ENCODE data around the gene PEAK1. TPM values are rescaled to one million over a fixed set of nuclear protein-coding genes. Genes with fewer than 3 reads are reported as not detected.

The PEAK1 gene
- total RNA-seq, 1 experiment from 2014 or later: 21.2 TPM

GRCh38 chr15:77225646-77226045, 194.3 kb downstream of the PEAK1 start:
- no CpG with 5 or more reads among the region's 4 CpGs for WGBS (ENCODE audit: extremely low coverage, insufficient read length, low lambda C conversion rate)
- H3K4me1 ChIP-seq (ENCODE audit: insufficient read depth, low read length): no peaks in the 10 kb centered on the region

More at GRCh38 chr15:77225646-77226045, 194.3 kb downstream of the PEAK1 start:
- Mint-ChIP-seq H3K36me3 (ENCODE audit: insufficient read depth in 1 of 3, low read depth in 3 of 3) (no peaks in the 10 kb centered on the region), H3K4me1 (peaks cover 16 to 22% of the 10 kb centered on the region in 2 experiments), H3K9me3 (no peaks in the 10 kb centered on the region), H3K27ac (no peak overlapping the region), H3K4me3 (no peak overlapping the region), H3K27me3 (ENCODE audit: low read depth) (no peaks in the 10 kb centered on the region)
- Histone ChIP-seq H3K27me3 (ENCODE audit: insufficient read depth, low read length) (no peaks in the 10 kb centered on the region), H2BK5ac (ENCODE audit: insufficient read length, low read length) (no peak overlapping the region), H3K14ac (ENCODE audit: insufficient read depth, low read length) (no peak overlapping the region), H3K23me2 (ENCODE audit: insufficient read length, low read depth, low read length, poor library complexity, severe bottlenecking) (no peaks in the 10 kb centered on the region), H4K8ac (replicated peaks; ENCODE audit: insufficient read length, low read depth, low read length) (no peak overlapping the region), H4K91ac (ENCODE audit: insufficient read length, low read depth, low read length) (no peak overlapping the region), H3K9ac (ENCODE audit: extremely low read depth, insufficient read length, low read length) (no peak overlapping the region), H3K23ac (ENCODE audit: insufficient read length, low read depth, low read length) (no peak overlapping the region), H2BK12ac (ENCODE audit: insufficient read length, low read depth, low read length) (no peak overlapping the region), H3T11ph (ENCODE audit: low read length) (no peak overlapping the region), H3K4me2 (ENCODE audit: insufficient read depth, insufficient read length, low read length) (no peak overlapping the region), H2BK20ac (ENCODE audit: low read depth, low read length, poor library complexity, severe bottlenecking) (no peak overlapping the region), H3K79me2 (ENCODE audit: insufficient read depth, low read length) (no peaks in the 10 kb centered on the region), H2BK15ac (ENCODE audit: low read depth, low read length) (no peak overlapping the region), H2AK5ac (ENCODE audit: insufficient read length, low read length) (no peak overlapping the region), H3K79me1 (ENCODE audit: insufficient read depth, low read depth, low read length, poor library complexity, severe bottlenecking) (no peaks in the 10 kb centered on the region), H2AFZ (ENCODE audit: low read length) (no peak overlapping the region), H4K20me1 (ENCODE audit: control insufficient read depth, insufficient read depth, insufficient read length) (no peaks in the 10 kb centered on the region), H3K9me3 (ENCODE audit: control insufficient read depth, low read depth, low read length) (no peaks in the 10 kb centered on the region), H4K5ac (ENCODE audit: insufficient read length, low read depth, low read length) (no peak overlapping the region), H3K4ac (ENCODE audit: low read depth, low read length) (no peak overlapping the region), H3K27ac (ENCODE audit: insufficient read length, low read depth, low read length) (no peak overlapping the region), H2BK120ac (ENCODE audit: low read depth, low read length, poor library complexity, severe bottlenecking) (no peak overlapping the region), H3K18ac (ENCODE audit: insufficient read length, low read depth, low read length) (no peak overlapping the region), H3K56ac (ENCODE audit: insufficient read length, low read depth, low read length) (no peak overlapping the region)
- no peak for DNase-seq
- TF ChIP-seq, protein P1, sequence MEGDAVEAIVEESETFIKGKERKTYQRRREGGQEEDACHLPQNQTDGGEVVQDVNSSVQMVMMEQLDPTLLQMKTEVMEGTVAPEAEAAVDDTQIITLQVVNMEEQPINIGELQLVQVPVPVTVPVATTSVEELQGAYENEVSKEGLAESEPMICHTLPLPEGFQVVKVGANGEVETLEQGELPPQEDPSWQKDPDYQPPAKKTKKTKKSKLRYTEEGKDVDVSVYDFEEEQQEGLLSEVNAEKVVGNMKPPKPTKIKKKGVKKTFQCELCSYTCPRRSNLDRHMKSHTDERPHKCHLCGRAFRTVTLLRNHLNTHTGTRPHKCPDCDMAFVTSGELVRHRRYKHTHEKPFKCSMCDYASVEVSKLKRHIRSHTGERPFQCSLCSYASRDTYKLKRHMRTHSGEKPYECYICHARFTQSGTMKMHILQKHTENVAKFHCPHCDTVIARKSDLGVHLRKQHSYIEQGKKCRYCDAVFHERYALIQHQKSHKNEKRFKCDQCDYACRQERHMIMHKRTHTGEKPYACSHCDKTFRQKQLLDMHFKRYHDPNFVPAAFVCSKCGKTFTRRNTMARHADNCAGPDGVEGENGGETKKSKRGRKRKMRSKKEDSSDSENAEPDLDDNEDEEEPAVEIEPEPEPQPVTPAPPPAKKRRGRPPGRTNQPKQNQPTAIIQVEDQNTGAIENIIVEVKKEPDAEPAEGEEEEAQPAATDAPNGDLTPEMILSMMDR (conservative IDR thresholded peaks at IDR 0.05): no peak

Measured in H9 (cell line).